ENCODE data around the gene ADAM22. TPM values are rescaled to one million over a fixed set of nuclear protein-coding genes. Genes with fewer than 3 reads are reported as not detected.
A peak's percentile ranks its signal among the peaks of the same experiment; 100 is the strongest.

Gene ADAM22
- polyA plus RNA-seq, 2 of the 4 experiments (the other 2 are of a cell fraction) = 0.53 to 0.59 TPM

DNA sequence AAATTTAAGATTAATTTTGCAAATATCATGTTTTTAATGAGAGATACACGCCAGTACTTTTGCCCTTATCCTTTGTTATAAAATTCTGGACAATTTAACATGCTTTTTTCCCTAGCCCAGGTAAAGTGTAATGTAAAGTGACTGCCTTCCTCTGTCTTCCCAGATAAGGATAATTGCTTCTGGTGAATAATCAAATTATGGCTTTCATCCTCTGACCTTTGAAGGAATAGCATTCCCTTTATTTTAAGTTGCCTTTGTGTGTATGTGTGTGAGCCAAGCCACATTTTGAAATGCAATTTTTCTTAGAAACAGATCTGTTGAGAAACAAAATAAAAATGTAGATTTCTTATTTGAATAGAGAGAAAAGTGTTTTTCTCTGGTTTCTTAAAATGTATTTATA lies 107.5 kb downstream of the ADAM22 start:
- Histone ChIP-seq H3K27ac (no peak overlapping the region), H3K4me1 (no peaks in the 10 kb centered on the region), H3K4me3 (no peak overlapping the region), H3K9me3 (no peaks in the 10 kb centered on the region), H3K4me2 (no peak overlapping the region)
- DNase-seq (ENCODE audit: low read depth in 1 of 2, low spot score in 1 of 2) (no peak), ATAC-seq (no peak), FAIRE-seq (no peak)
- TF ChIP-seq GATA3 (IDR thresholded peaks at IDR 0.05; ENCODE audit: borderline replicate concordance) (no peak), HDAC2 (IDR thresholded peaks at IDR 0.05) (no peak), HOXA7 (CRISPR knock-in tag; IDR thresholded peaks at IDR 0.05) (no peak), CEBPB (IDR thresholded peaks at IDR 0.05) (no peak), ZNF302 (CRISPR knock-in tag; IDR thresholded peaks at IDR 0.05) (no peak), CBX8 (IDR thresholded peaks at IDR 0.05) (no peak), KDM1A (IDR thresholded peaks at IDR 0.05; ENCODE audit: low read depth) (no peak), CHD2 (IDR thresholded peaks at IDR 0.05; ENCODE audit: low read length, partially characterized antibody) (no peak), CBX2 (IDR thresholded peaks at IDR 0.05; ENCODE audit: borderline replicate concordance, low read depth) (no peak), ZSCAN20 (CRISPR knock-in tag; IDR thresholded peaks at IDR 0.05) (no peak)
- TF ChIP-seq, protein P1, sequence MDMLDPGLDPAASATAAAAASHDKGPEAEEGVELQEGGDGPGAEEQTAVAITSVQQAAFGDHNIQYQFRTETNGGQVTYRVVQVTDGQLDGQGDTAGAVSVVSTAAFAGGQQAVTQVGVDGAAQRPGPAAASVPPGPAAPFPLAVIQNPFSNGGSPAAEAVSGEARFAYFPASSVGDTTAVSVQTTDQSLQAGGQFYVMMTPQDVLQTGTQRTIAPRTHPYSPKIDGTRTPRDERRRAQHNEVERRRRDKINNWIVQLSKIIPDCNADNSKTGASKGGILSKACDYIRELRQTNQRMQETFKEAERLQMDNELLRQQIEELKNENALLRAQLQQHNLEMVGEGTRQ (IDR thresholded peaks at IDR 0.05) = no peak
- TF ChIP-seq, protein P2, sequence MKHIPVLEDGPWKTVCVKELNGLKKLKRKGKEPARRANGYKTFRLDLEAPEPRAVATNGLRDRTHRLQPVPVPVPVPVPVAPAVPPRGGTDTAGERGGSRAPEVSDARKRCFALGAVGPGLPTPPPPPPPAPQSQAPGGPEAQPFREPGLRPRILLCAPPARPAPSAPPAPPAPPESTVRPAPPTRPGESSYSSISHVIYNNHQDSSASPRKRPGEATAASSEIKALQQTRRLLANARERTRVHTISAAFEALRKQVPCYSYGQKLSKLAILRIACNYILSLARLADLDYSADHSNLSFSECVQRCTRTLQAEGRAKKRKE (CRISPR knock-in tag; IDR thresholded peaks at IDR 0.05; ENCODE audit: low read depth) = no peak
- TF ChIP-seq, protein P3, sequence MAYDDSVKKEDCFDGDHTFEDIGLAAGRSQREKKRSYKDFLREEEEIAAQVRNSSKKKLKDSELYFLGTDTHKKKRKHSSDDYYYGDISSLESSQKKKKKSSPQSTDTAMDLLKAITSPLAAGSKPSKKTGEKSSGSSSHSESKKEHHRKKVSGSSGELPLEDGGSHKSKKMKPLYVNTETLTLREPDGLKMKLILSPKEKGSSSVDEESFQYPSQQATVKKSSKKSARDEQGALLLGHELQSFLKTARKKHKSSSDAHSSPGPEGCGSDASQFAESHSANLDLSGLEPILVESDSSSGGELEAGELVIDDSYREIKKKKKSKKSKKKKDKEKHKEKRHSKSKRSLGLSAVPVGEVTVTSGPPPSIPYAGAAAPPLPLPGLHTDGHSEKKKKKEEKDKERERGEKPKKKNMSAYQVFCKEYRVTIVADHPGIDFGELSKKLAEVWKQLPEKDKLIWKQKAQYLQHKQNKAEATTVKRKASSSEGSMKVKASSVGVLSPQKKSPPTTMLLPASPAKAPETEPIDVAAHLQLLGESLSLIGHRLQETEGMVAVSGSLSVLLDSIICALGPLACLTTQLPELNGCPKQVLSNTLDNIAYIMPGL (CRISPR knock-in tag; IDR thresholded peaks at IDR 0.05; ENCODE audit: borderline replicate concordance) = no peak
- TF ChIP-seq, protein P4, sequence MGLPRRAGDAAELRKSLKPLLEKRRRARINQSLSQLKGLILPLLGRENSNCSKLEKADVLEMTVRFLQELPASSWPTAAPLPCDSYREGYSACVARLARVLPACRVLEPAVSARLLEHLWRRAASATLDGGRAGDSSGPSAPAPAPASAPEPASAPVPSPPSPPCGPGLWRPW (IDR thresholded peaks at IDR 0.05) = no peak
- ChIA-PET CTCF (no interaction called here), POLR2A (no interaction called here)
- WGBS (ENCODE audit: missing lambda C conversion rate) = 8% methylated on average over 1 of the region's 1 CpG

DNA sequence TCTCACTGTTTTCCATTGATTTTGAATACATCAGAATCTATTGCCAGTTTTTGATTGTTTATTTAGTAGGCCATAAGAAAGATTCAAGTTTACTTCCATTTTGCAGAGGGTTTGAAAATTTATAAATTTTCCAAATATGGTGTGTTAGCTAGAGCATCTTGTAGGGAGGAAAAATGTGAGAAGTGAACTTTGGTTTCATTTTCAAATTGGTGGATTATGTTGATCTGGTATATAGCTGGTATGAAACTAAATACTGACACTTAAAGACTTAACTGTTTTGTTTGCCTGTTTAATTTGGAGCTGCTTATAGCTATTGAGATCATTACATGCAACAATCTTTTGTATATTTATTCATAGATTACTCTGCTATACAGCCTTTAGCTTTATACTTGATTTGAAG lies 108.1 kb downstream of the ADAM22 start:
- no peak for TF ChIP-seq NPAS2 (CRISPR knock-in tag; IDR thresholded peaks at IDR 0.05; ENCODE audit: borderline replicate concordance)
- TF ChIP-seq NR3C1 (IDR thresholded peaks at IDR 0.05) = no peak
- TF ChIP-seq, protein P3 (CRISPR knock-in tag; IDR thresholded peaks at IDR 0.05; ENCODE audit: borderline replicate concordance) = no peak
- no peak for TF ChIP-seq GATA3 (IDR thresholded peaks at IDR 0.05; ENCODE audit: borderline replicate concordance)
- TF ChIP-seq FOSB (CRISPR knock-in tag; IDR thresholded peaks at IDR 0.05) = no peak
- no peak for TF ChIP-seq CEBPB (IDR thresholded peaks at IDR 0.05)
- TF ChIP-seq JUNB (IDR thresholded peaks at IDR 0.05) = no peak
- TF ChIP-seq HEYL (CRISPR knock-in tag; IDR thresholded peaks at IDR 0.05) = no peak
- FAIRE-seq (no peak), ATAC-seq (no peak), DNase-seq (ENCODE audit: low read depth in 1 of 2, low spot score in 1 of 2) (no peak)
- no peak overlapping the region for H3K4me3 ChIP-seq
- no peaks in the 10 kb centered on the region for H3K9me3 ChIP-seq
- H3K4me1 ChIP-seq = no peaks in the 10 kb centered on the region
- ChIA-PET POLR2A (no interaction called here), CTCF (no interaction called here)
- H3K27ac ChIP-seq = no peak overlapping the region
- H3K4me2 ChIP-seq = no peak overlapping the region

DNA sequence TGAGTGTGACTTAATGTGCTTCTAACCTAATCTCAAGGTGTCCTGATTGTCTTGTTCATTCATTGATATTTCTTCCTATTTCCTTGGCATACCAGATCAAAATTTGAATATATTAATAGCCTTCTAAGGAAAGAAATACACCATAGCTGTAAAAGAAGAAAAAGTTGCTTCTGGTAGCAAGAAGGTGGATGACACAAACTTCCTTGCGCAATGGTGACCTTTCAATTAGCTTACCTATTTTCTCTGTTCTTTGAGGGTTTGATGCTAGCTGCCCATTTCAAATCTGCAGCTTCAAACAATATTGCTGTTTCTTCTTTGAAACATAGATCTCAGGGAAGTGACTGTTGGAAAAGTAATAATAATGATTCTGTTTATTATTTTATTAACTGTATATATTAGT lies 108.8 kb downstream of the ADAM22 start:
- DNase-seq (ENCODE audit: low read depth in 1 of 2, low spot score in 1 of 2) (no peak), ATAC-seq (no peak), FAIRE-seq (peak; percentile 86)
- Histone ChIP-seq H3K9me3 (no peaks in the 10 kb centered on the region), H3K4me3 (no peak overlapping the region), H3K4me2 (no peak overlapping the region), H3K4me1 (no peaks in the 10 kb centered on the region), H3K27ac (no peak overlapping the region)
- 88% methylated on average over 1 of the region's 1 CpG for WGBS (ENCODE audit: missing lambda C conversion rate)
- ChIA-PET POLR2A (no interaction called here), CTCF (no interaction called here)
- TF ChIP-seq ZC3H11A (IDR thresholded peaks at IDR 0.05) (no peak), MAZ (IDR thresholded peaks at IDR 0.05; ENCODE audit: borderline replicate concordance, low read depth, low read length) (no peak), POLR2AphosphoS2 (conservative IDR thresholded peaks at IDR 0.05; ENCODE audit: low read length) (no peak), NPAS2 (CRISPR knock-in tag; IDR thresholded peaks at IDR 0.05; ENCODE audit: borderline replicate concordance) (no peak), CHD4 (IDR thresholded peaks at IDR 0.05; ENCODE audit: borderline replicate concordance) (no peak), RNF2 (IDR thresholded peaks at IDR 0.05; ENCODE audit: borderline replicate concordance, low read depth) (no peak), CBX2 (IDR thresholded peaks at IDR 0.05; ENCODE audit: borderline replicate concordance, low read depth) (no peak), ZSCAN20 (CRISPR knock-in tag; IDR thresholded peaks at IDR 0.05) (no peak), SMC3 (IDR thresholded peaks at IDR 0.05) (no peak), KDM1A (IDR thresholded peaks at IDR 0.05; ENCODE audit: low read depth) (no peak), RFX5 (IDR thresholded peaks at IDR 0.05) (no peak), FOSB (CRISPR knock-in tag; IDR thresholded peaks at IDR 0.05) (no peak), HDAC2 (IDR thresholded peaks at IDR 0.05) (no peak)
- TF ChIP-seq, protein P3 (CRISPR knock-in tag; IDR thresholded peaks at IDR 0.05; ENCODE audit: borderline replicate concordance) = no peak
- TF ChIP-seq, protein P2 (CRISPR knock-in tag; IDR thresholded peaks at IDR 0.05; ENCODE audit: low read depth) = no peak

All from A549 (cell line).